H1 (cell line): Measurements from ENCODE around the gene LRBA. TPM values are rescaled to one million over a fixed set of nuclear protein-coding genes. Genes with fewer than 3 reads are reported as not detected.

Experiments used
- CTCF ChIA-PET: fragments of 300-600 bp; sonication (Branson Sonifier 250); formaldehyde crosslinking; loops from one replicate; lab custom pipeline; 2021; ENCODE audit not compliant: partially characterized antibody; lab: Charles Lee
- POLR2A ChIA-PET: fragments of 300-600 bp; sonication (Branson Sonifier 250); formaldehyde crosslinking; loops from one replicate; lab custom pipeline; 2021; ENCODE audit warnings: inconsistent platforms; ENCODE audit not compliant: partially characterized antibody; lab: Charles Lee
- DNase-seq, 2 experiments: peaks; one replicate each; pipeline versions ENCODE4 v3.0.0 to v3.0.0-alpha.2; 2010 to 2022; ENCODE audit warnings: low spot score in 2 of 2, low read depth in 1 of 2, mixed read lengths in 1 of 2
- FAIRE-seq: peaks from 2 replicates; lab custom pipeline; 2011; peaks lifted over from hg19 to GRCh38; lab: Jason Lieb, UNC
- H2AFZ ChIP-seq: 2 replicates; pipeline ENCODE4 v1.8.1; 2012; ENCODE audit warnings: low read length, inconsistent platforms
- H2AK5ac ChIP-seq: 2 replicates; pipeline ENCODE4 v1.6.1; 2013; ENCODE audit warnings: low read depth, low read length
- H2BK120ac ChIP-seq: replicated peaks from 2 replicates; pipeline ENCODE3; 2013; ENCODE audit warnings: low read depth, low read length, inconsistent platforms
- H2BK12ac ChIP-seq: 2 replicates; pipeline ENCODE4 v1.6.1; 2013; ENCODE audit warnings: low read depth, low read length
- H2BK15ac ChIP-seq: 2 replicates; pipeline ENCODE4 v1.6.1; 2013; ENCODE audit warnings: low read length
- H2BK20ac ChIP-seq: 2 replicates; pipeline ENCODE4 v1.6.1; 2013; ENCODE audit warnings: low read length
- H2BK5ac ChIP-seq: 2 replicates; pipeline ENCODE4 v1.6.1; 2013; ENCODE audit warnings: low read depth, low read length
- H3K14ac ChIP-seq: 2 replicates; pipeline ENCODE4 v1.6.1; 2013; ENCODE audit warnings: inconsistent platforms; ENCODE audit not compliant: insufficient read length
- H3K18ac ChIP-seq: 2 replicates; pipeline ENCODE4 v1.6.1; 2013; ENCODE audit warnings: low read length; ENCODE audit errors: extremely low read depth
- H3K23ac ChIP-seq: 2 replicates; pipeline ENCODE4 v1.6.1; 2013; ENCODE audit warnings: inconsistent platforms; ENCODE audit not compliant: insufficient read length
- H3K23me2 ChIP-seq: 2 replicates; pipeline ENCODE4 v1.6.1; 2013; ENCODE audit warnings: low read depth, low read length
- H3K27ac ChIP-seq: 2 replicates; pipeline ENCODE4 v1.6.1; 2011; ENCODE audit warnings: low read depth, low read length, inconsistent platforms
- H3K27me3 ChIP-seq, 4 experiments: replicated peaks in 1 of 4; 1 replicate in 1 of 4; 2 replicates in 3 of 4; pipeline versions ENCODE4 v1.6.1 to v1.8.1; 2011 to 2013; ENCODE audit warnings: low read length in 3 of 4, mild to moderate bottlenecking in 3 of 4, inconsistent platforms in 2 of 4, mixed read lengths in 2 of 4, moderate library complexity in 1 of 4; ENCODE audit not compliant: control insufficient read depth in 3 of 4, insufficient read depth in 3 of 4; ENCODE audit errors: extremely low read depth in 1 of 4
- H3K36me3 ChIP-seq, 4 experiments: 2 replicates each; pipeline versions ENCODE4 v1.6.1 to v1.8.1; 2011 to 2013; ENCODE audit warnings: mild to moderate bottlenecking in 4 of 4, low read length in 3 of 4, moderate library complexity in 2 of 4, control low read depth in 1 of 4, inconsistent platforms in 1 of 4; ENCODE audit not compliant: insufficient read depth in 4 of 4, control insufficient read depth in 2 of 4
- H3K4ac ChIP-seq: replicated peaks from 2 replicates; pipeline ENCODE3; 2013; ENCODE audit warnings: low read length, low read depth, mixed read lengths, inconsistent platforms; ENCODE audit not compliant: insufficient read length
- H3K4me1 ChIP-seq, 4 experiments: replicated peaks in 1 of 4; 1 replicate in 1 of 4; 2 replicates in 3 of 4; pipeline versions ENCODE4 v1.6.1 to v1.8.1; 2011 to 2013; ENCODE audit warnings: low read length in 3 of 4, inconsistent platforms in 2 of 4, mixed read lengths in 1 of 4; ENCODE audit not compliant: insufficient read depth in 4 of 4, control insufficient read depth in 3 of 4
- H3K4me2 ChIP-seq, 2 experiments: 2 replicates each; pipeline versions ENCODE4 v1.6.1 to v1.8.1; 2011 to 2013; ENCODE audit warnings: low read depth in 2 of 2, low read length in 2 of 2, control low read depth in 1 of 2, inconsistent platforms in 1 of 2, mild to moderate bottlenecking in 1 of 2; ENCODE audit not compliant: insufficient read depth in 1 of 2
- H3K4me3 ChIP-seq, 4 experiments: fragments of 200-600, 300-600 bp in 1 of 4; sonication (generic), shearing (Covaris generic), sonication (Bioruptor Twin) in 1 of 4; 2 replicates each; pipeline versions ENCODE4 v1.5.1 to v1.8.1; 2011 to 2016; ENCODE audit warnings: low read length in 4 of 4, low read depth in 3 of 4, control low read depth in 2 of 4, inconsistent platforms in 2 of 4, mild to moderate bottlenecking in 2 of 4, mixed read lengths in 1 of 4, moderate library complexity in 1 of 4; ENCODE audit not compliant: insufficient read depth in 2 of 4; ENCODE audit errors: extremely low read depth in 1 of 4
- H3K56ac ChIP-seq: replicated peaks from 2 replicates; pipeline ENCODE3; 2013; ENCODE audit warnings: low read depth, mild to moderate bottlenecking, mixed read lengths, low read length, inconsistent platforms; ENCODE audit not compliant: insufficient read length
- H3K79me1 ChIP-seq: 2 replicates; pipeline ENCODE4 v1.6.1; 2013; ENCODE audit warnings: low read depth, low read length, control low read depth
- H3K79me2 ChIP-seq, 2 experiments: 2 replicates each; pipeline versions ENCODE4 v1.6.1 to v1.8.1; 2012 to 2013; ENCODE audit warnings: low read length in 2 of 2, mild to moderate bottlenecking in 2 of 2, inconsistent platforms in 1 of 2; ENCODE audit not compliant: insufficient read depth in 2 of 2, control insufficient read depth in 1 of 2
- H3K9ac ChIP-seq, 4 experiments: replicated peaks in 1 of 4; 1 replicate in 1 of 4; 2 replicates in 3 of 4; pipeline versions ENCODE4 v1.6.1 to v1.8.1; 2011 to 2013; ENCODE audit warnings: low read depth in 3 of 4, low read length in 3 of 4, control low read depth in 2 of 4, mild to moderate bottlenecking in 2 of 4, moderate library complexity in 2 of 4, inconsistent platforms in 1 of 4; ENCODE audit errors: extremely low read depth in 1 of 4
- H3K9me3 ChIP-seq, 2 experiments: 2 replicates each; pipeline versions ENCODE4 v1.6.1 to v1.8.1; 2012 to 2013; ENCODE audit warnings: mild to moderate bottlenecking in 2 of 2, moderate library complexity in 2 of 2, control low read depth in 1 of 2, inconsistent platforms in 1 of 2, low read depth in 1 of 2, low read length in 1 of 2, mixed read lengths in 1 of 2; ENCODE audit not compliant: insufficient read depth in 2 of 2
- H4K20me1 ChIP-seq, 2 experiments: replicated peaks in 1 of 2; 2 replicates each; pipeline versions ENCODE3 to v1.8.1; 2011 to 2013; ENCODE audit warnings: inconsistent platforms in 2 of 2, low read length in 2 of 2, mild to moderate bottlenecking in 1 of 2; ENCODE audit not compliant: insufficient read depth in 2 of 2, control insufficient read depth in 1 of 2
- H4K5ac ChIP-seq: 2 replicates; pipeline ENCODE4 v1.6.1; 2013; ENCODE audit warnings: low read length, low read depth, mixed read lengths, inconsistent platforms; ENCODE audit not compliant: insufficient read length
- H4K8ac ChIP-seq: 2 replicates; pipeline ENCODE4 v1.8.0; 2013; ENCODE audit warnings: mild to moderate bottlenecking, moderate library complexity, low read length, inconsistent platforms; ENCODE audit not compliant: insufficient read depth; ENCODE audit errors: extremely low read depth
- H4K91ac ChIP-seq: replicated peaks from 2 replicates; pipeline ENCODE3; 2013; ENCODE audit warnings: low read length, mixed read lengths, inconsistent platforms; ENCODE audit not compliant: insufficient read length
- CBX8 ChIP-seq: fragments of 300-800, 300-1000 bp; sonication (generic); IDR thresholded peaks from 2 replicates; pipeline ENCODE4 v1.7.1; 2016; ENCODE audit warnings: low read depth, low read length, borderline replicate concordance
- CHD2 ChIP-seq: IDR thresholded peaks from 2 replicates; pipeline ENCODE4 v1.6.1; 2012; ENCODE audit warnings: low read length, improper control_type of control experiment
- CTBP2 ChIP-seq: IDR thresholded peaks from 2 replicates; pipeline ENCODE4 v1.7.0; 2011; ENCODE audit warnings: borderline replicate concordance, mild to moderate bottlenecking, moderate library complexity, mixed read lengths, low read length; ENCODE audit not compliant: insufficient read depth, insufficient read length
- EP300 ChIP-seq, 2 experiments: IDR thresholded peaks; 1 replicate in 1 of 2; 2 replicates in 1 of 2; pipeline ENCODE4 v1.6.1; 2011 to 2012; ENCODE audit warnings: low read depth in 2 of 2, low read length in 2 of 2, mild to moderate bottlenecking in 2 of 2, borderline replicate concordance in 1 of 2, inconsistent platforms in 1 of 2, moderate library complexity in 1 of 2
- RAD21 ChIP-seq, 2 experiments: IDR thresholded peaks in 1 of 2; conservative IDR thresholded peaks in 1 of 2; 2 replicates each; pipeline ENCODE4 v1.6.1; 2011; ENCODE audit warnings: low read depth in 2 of 2, low read length in 2 of 2, improper control_type of control experiment in 1 of 2, inconsistent platforms in 1 of 2, mild to moderate bottlenecking in 1 of 2, moderate library complexity in 1 of 2
- SUZ12 ChIP-seq: fragments of 200-600 bp; sonication (generic); IDR thresholded peaks from 2 replicates; pipeline ENCODE4 v1.6.1; 2012; ENCODE audit warnings: mild to moderate bottlenecking, inconsistent platforms, low read length, moderate library complexity, mixed read lengths
- WGBS, 2 experiments: shearing (Covaris generic) in 1 of 2; methylation state at CpG; one replicate each; pipeline versions ENCODE4 v1.1.6 to v1.1.7; 2013 to 2015; ENCODE audit warnings: low lambda C conversion rate in 2 of 2, mixed read lengths in 2 of 2, inconsistent platforms in 1 of 2, low coverage in 1 of 2, missing lambda C conversion rate in 1 of 2; ENCODE audit not compliant: insufficient replicate concordance in 2 of 2, insufficient coverage in 1 of 2, insufficient read length in 1 of 2; ENCODE audit errors: extremely low coverage in 1 of 2, missing lambda C conversion rate in 1 of 2; 5-methylcytosine and 5-hydroxymethylcytosine counted together
- polyA plus RNA-seq, 7 experiments: library from polyadenylated mRNA; depleted of rRNA in 3 of 7; stranded (reverse) in 5 of 7; unstranded in 2 of 7; fragments of >200 nt in 5 of 7; fragments of 200-250 nt in 2 of 7; gene quantifications; 1 replicate in 5 of 7; 2 replicates in 1 of 7; 4 replicates in 1 of 7; pipeline versions ENCODE4 v1.2.1 to v1.2.3, GENCODE V29; 2011 to 2013; ENCODE audit warnings: missing spikeins in 2 of 7, mixed read lengths in 2 of 7
- total RNA-seq: library from RNA; stranded (reverse); fragmentation: NEBNext Ultra II Directional; extraction: Animal tissue kit (Norgen Biotek cat#: 25700); gene quantifications from 2 replicates; pipeline ENCODE4 v1.2.1, GENCODE V29; 2021

LRBA gene
- total and polyA plus RNA-seq, 2 of the 8 experiments (the other 6 are each of a cell fraction or from before 2014, with no cell fraction given) = 54.6 to 83.2 TPM

GRCh38 chr4:150234246-150234645 lies 780.8 kb downstream of the LRBA start:
- Histone ChIP-seq H3K4me2 (no peak overlapping the region), H2BK120ac (no peak overlapping the region), H2BK15ac (no peak overlapping the region), H4K5ac (no peak overlapping the region), H3K56ac (no peak overlapping the region), H4K91ac (no peak overlapping the region), H3K4me3 (no peak overlapping the region), H3K23me2 (no peaks in the 10 kb centered on the region), H3K36me3 (no peaks in the 10 kb centered on the region), H2BK12ac (no peak overlapping the region), H2BK5ac (no peak overlapping the region), H2AFZ (no peak overlapping the region), H2AK5ac (no peak overlapping the region), H3K23ac (no peak overlapping the region), H4K20me1 (no peaks in the 10 kb centered on the region), H3K18ac (no peak overlapping the region), H3K27me3 (no peaks in the 10 kb centered on the region), H3K9me3 (no peaks in the 10 kb centered on the region), H3K79me2 (no peaks in the 10 kb centered on the region), H2BK20ac (no peak overlapping the region), H3K27ac (no peak overlapping the region), H3K79me1 (no peaks in the 10 kb centered on the region), H3K4ac (no peak overlapping the region), H3K4me1 (peaks cover 1 to 11% (median 2%) of the 10 kb centered on the region in 4 experiments; a peak in 3 of 7 replicates), H3K9ac (no peak overlapping the region), H3K14ac (no peak overlapping the region), H4K8ac (no peak overlapping the region)
- ChIA-PET POLR2A (no interaction called here), CTCF (interaction anchor here (1.0 to 1.2 kb wide), 2 partner anchors 25 to 242 kb away, joined by 3 to 4 read pairs; no protein-coding TSS in a partner anchor)
- 85% methylated on average over 5 of the region's 5 CpGs; no CpG with 5 or more reads in 1 of the 2 experiments for WGBS, 2 experiments
- DNase-seq (no peak), FAIRE-seq (no peak)
- TF ChIP-seq EP300 (IDR thresholded peaks at IDR 0.05; ENCODE audit: borderline replicate concordance in 1 of 2, low read depth in 2 of 2, low read length in 2 of 2) (no peak), CHD2 (no peak), RAD21 (IDR thresholded peaks at IDR 0.05 in 1 of 2, conservative IDR thresholded peaks at IDR 0.05 in 1 of 2; ENCODE audit: low read depth in 2 of 2, low read length in 2 of 2) (no peak), CTBP2 (no peak), CBX8 (no peak), SUZ12 (no peak)
